ENCODE results near the gene EPHB1. TPM values are rescaled to one million over a fixed set of nuclear protein-coding genes. Genes with fewer than 3 reads are reported as not detected.

The EPHB1 gene
- total RNA-seq, 1 experiment from 2014 or later = 7.0 TPM

GRCh38 chr3:134833453-134834163, 38.5 kb downstream of the EPHB1 start:
- TF ChIP-seq AFF4 (CRISPR knock-in tag; IDR thresholded peaks at IDR 0.05; ENCODE audit: borderline replicate concordance) (no peak), CREB1 (CRISPR knock-in tag; IDR thresholded peaks at IDR 0.05) (no peak), ZBTB21 (CRISPR knock-in tag; IDR thresholded peaks at IDR 0.05; ENCODE audit: borderline replicate concordance) (no peak), NR2C2 (CRISPR knock-in tag; IDR thresholded peaks at IDR 0.05) (no peak), IRF2 (CRISPR knock-in tag; IDR thresholded peaks at IDR 0.05; ENCODE audit: borderline replicate concordance, low read depth) (no peak), NFATC4 (CRISPR knock-in tag; IDR thresholded peaks at IDR 0.05) (no peak), ZNF219 (CRISPR knock-in tag; IDR thresholded peaks at IDR 0.05; ENCODE audit: borderline replicate concordance) (no peak), AR (CRISPR knock-in tag; IDR thresholded peaks at IDR 0.05) (no peak), JUN (CRISPR knock-in tag; IDR thresholded peaks at IDR 0.05) (no peak), NFYB (CRISPR knock-in tag; conservative IDR thresholded peaks at IDR 0.05; ENCODE audit: low read depth) (no peak), TEAD4 (CRISPR knock-in tag; IDR thresholded peaks at IDR 0.05) (no peak), ZNF121 (CRISPR knock-in tag; IDR thresholded peaks at IDR 0.05) (no peak), SMAD4 (CRISPR knock-in tag; IDR thresholded peaks at IDR 0.05) (no peak), CDX4 (CRISPR knock-in tag; IDR thresholded peaks at IDR 0.05; ENCODE audit: borderline replicate concordance) (no peak), ATF2 (CRISPR knock-in tag; IDR thresholded peaks at IDR 0.05; ENCODE audit: borderline replicate concordance, low read depth) (no peak), ZNF671 (CRISPR knock-in tag; IDR thresholded peaks at IDR 0.05) (no peak)
- TF ChIP-seq, protein P1, sequence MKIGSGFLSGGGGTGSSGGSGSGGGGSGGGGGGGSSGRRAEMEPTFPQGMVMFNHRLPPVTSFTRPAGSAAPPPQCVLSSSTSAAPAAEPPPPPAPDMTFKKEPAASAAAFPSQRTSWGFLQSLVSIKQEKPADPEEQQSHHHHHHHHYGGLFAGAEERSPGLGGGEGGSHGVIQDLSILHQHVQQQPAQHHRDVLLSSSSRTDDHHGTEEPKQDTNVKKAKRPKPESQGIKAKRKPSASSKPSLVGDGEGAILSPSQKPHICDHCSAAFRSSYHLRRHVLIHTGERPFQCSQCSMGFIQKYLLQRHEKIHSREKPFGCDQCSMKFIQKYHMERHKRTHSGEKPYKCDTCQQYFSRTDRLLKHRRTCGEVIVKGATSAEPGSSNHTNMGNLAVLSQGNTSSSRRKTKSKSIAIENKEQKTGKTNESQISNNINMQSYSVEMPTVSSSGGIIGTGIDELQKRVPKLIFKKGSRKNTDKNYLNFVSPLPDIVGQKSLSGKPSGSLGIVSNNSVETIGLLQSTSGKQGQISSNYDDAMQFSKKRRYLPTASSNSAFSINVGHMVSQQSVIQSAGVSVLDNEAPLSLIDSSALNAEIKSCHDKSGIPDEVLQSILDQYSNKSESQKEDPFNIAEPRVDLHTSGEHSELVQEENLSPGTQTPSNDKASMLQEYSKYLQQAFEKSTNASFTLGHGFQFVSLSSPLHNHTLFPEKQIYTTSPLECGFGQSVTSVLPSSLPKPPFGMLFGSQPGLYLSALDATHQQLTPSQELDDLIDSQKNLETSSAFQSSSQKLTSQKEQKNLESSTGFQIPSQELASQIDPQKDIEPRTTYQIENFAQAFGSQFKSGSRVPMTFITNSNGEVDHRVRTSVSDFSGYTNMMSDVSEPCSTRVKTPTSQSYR (CRISPR knock-in tag; IDR thresholded peaks at IDR 0.05) = no peak
- TF ChIP-seq, protein P2, sequence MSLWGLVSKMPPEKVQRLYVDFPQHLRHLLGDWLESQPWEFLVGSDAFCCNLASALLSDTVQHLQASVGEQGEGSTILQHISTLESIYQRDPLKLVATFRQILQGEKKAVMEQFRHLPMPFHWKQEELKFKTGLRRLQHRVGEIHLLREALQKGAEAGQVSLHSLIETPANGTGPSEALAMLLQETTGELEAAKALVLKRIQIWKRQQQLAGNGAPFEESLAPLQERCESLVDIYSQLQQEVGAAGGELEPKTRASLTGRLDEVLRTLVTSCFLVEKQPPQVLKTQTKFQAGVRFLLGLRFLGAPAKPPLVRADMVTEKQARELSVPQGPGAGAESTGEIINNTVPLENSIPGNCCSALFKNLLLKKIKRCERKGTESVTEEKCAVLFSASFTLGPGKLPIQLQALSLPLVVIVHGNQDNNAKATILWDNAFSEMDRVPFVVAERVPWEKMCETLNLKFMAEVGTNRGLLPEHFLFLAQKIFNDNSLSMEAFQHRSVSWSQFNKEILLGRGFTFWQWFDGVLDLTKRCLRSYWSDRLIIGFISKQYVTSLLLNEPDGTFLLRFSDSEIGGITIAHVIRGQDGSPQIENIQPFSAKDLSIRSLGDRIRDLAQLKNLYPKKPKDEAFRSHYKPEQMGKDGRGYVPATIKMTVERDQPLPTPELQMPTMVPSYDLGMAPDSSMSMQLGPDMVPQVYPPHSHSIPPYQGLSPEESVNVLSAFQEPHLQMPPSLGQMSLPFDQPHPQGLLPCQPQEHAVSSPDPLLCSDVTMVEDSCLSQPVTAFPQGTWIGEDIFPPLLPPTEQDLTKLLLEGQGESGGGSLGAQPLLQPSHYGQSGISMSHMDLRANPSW (CRISPR knock-in tag; conservative IDR thresholded peaks at IDR 0.05; ENCODE audit: low read depth) = no peak
- no peaks in the 10 kb centered on the region for H3K36me3 Mint-ChIP-seq
- DNase-seq (ENCODE audit: low spot score) = no peak
- no peak for ATAC-seq
- H3K4me1 Mint-ChIP-seq = no peaks in the 10 kb centered on the region
- no peaks in the 10 kb centered on the region for H3K9me3 Mint-ChIP-seq
- H3K4me3 Mint-ChIP-seq = no peak overlapping the region
- H3K27me3 Mint-ChIP-seq (ENCODE audit: low read depth) = peaks cover 3% of the 10 kb centered on the region; the same call in 1 of the 2 replicates
- no peak overlapping the region for H3K27ac Mint-ChIP-seq
- CTCF ChIA-PET = no interaction called here
- POLR2A ChIA-PET = no interaction called here
